Fibroblast of lung (primary cell): ENCODE measurements around the gene ANXA6.

ENCODE experiments used
- CTCF ChIP-seq, 2 donors: IDR thresholded peaks in 1 of 2; conservative IDR thresholded peaks in 1 of 2; 1 replicate in 1 of 2; 2 replicates in 1 of 2; pipeline ENCODE4 v1.5.1; 2011 to 2012; ENCODE audit warnings: low read length in 2 of 2, control low read depth in 1 of 2, inconsistent platforms in 1 of 2, low read depth in 1 of 2, mild to moderate bottlenecking in 1 of 2
- EZH2 ChIP-seq: IDR thresholded peaks from 2 replicates; pipeline ENCODE4 v1.5.1; 2012; ENCODE audit warnings: low read length, control low read depth, mild to moderate bottlenecking; ENCODE audit errors: missing control alignments

GRCh38 chr5:151097820-151098767, 59.5 kb downstream of the ANXA6 start:
- no peak for TF ChIP-seq CTCF (conservative IDR thresholded peaks at IDR 0.05 in 1 of 2, IDR thresholded peaks at IDR 0.05 in 1 of 2; ENCODE audit: low read depth in 1 of 2, low read length in 2 of 2)
- TF ChIP-seq EZH2 = no peak
